GM21529 (cell line): ENCODE measurements around the gene SYP.

Experiments
- ATAC-seq: cut with Tn5 transposase; IDR thresholded peaks from one replicate; pipeline ENCODE4 v1.9.1; 2021; ENCODE audit not compliant: unreplicated experiment

Gene SYP

DNA sequence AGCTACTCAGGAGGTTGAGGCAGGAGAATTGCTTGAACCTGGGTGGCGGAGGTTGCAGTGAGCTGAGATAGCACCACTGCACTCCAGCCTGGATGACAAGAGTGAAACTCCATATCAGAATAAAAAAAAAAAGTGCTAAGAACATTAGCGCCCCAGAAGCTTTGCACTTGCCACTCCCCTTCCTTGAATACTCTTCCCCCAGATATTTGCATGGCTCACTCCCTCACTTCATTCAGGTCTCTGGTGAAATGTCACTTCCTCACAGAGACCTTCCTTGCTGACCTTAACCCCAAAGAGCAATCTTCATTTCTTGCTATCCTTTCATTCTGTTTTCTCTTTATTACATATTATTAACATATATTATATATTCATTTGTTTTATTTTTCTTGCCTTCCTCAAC, 21.9 kb upstream of the SYP start:
- ATAC-seq, result no peak

DNA sequence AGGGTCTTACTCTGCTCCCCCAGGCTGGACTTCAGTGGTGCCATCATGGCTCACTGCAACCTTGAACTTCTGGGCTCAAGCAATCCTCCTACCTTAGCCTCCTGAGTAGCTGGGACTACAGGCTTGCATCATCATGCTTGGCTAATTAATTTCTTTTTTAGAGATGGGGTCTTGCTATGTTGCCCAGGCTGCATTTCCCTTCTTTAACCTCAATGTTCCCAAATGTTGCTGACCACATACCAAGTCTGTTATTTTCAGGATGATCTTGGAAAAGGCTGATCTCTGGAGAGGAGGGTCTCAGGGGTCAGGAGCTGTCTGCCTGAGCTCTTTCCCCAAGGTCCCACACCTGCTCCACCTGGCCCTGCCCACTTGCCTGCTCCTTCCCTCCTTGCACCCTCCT, 20.1 kb upstream of the SYP start:
- no peak for ATAC-seq

DNA sequence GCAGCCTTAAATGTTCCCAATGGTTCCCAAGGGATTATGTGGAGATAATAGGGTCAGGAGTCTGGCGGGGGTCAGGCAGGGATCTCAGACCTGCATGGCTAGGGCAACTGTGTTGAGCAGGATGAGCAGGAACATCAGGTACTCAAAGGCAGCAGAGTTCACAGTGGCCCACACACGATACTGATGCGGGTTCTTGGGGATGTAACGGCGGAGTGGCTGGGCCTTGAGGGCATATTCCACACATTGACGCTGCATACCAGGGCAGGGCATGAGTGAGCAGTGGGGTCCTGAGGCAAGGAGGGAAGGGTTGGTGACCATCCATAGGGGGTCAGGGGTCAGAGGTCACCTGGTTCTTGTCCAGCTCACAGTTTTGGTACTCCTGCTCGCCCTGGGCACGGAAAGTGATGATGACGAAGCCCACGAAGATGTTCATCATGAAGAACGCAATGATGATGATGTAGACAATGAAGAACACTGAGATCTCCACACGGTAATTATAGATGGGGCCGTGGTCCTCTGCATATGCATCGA, 15.1 kb upstream of the SYP start:
- no peak for ATAC-seq

DNA sequence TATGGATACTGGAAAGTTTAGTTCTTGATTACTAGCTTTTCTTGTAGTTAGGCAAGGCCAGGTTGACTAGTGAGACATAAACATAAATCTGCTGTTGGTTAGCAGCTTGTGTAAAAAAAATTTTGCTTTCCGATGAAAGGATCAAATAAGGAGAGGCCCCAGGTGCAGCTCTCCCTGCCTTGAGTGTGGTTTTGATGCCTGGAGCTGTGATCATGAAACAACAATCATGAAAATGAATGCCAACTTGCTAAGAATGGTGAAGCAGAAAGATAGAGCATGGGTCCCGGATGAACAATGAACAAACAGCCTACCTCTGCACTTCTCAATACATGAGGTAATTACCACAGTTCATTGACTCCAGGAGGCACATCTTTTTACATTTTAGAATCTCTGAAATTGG, 14.4 kb upstream of the SYP start:
- no peak for ATAC-seq

DNA sequence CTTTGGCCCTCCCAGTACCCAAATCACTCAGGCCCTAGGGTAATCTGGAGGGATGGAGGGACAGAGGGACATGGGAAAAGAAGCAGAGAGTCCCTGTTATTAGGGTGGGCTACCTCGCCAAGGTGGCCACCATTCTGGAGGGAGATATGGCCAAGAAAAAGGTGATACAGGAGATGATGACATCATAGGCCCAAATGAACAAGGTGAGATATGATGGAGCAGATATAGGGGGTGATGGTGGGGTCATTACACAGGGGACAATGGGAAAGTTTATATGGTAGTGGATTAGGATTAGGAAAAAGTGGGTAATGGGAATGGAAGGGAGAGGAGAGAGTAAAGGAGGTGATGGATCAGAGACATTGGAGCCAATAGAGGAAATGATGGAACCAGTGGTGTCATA, 12.9 kb upstream of the SYP start:
- ATAC-seq, result no peak

DNA sequence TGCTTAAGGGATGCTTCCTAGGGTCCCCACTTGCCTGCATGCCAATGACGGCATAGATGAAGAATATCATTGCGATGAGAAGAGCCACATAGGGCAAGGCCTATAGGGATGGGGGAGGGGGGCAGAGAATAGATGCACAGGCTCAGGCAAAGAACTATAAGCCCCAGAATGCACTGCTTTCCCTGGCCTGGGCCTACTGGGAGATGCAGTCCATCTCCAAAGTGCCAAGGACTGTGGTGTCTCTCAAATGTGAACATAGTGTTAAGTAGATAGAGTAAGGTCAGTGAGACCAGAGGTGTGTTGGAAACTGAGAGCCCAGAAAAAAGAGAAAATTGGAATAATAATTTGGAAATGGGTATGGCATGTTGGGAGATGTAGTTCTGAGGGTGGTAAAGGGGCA, 12.2 kb upstream of the SYP start:
- no peak for ATAC-seq

DNA sequence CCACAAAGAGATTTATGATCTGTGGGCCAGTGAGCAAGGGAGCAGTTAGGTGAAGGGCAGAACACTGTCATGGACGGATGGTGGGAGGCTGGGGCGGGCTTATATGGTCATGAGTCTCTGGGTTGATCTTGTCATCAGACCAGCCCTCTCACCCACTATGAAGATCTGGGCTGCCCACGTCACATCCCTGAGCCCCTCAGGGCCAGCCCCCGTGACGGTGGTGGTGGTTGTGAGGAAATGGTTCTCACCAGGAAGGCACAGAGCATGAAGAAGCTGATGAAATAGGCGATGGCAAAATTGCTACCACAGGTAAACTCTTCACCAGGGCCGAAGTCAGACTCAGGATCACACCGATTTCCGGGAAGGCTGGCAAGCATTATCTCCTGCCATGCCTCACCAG, 11.1 kb upstream of the SYP start:
- no peak for ATAC-seq

DNA sequence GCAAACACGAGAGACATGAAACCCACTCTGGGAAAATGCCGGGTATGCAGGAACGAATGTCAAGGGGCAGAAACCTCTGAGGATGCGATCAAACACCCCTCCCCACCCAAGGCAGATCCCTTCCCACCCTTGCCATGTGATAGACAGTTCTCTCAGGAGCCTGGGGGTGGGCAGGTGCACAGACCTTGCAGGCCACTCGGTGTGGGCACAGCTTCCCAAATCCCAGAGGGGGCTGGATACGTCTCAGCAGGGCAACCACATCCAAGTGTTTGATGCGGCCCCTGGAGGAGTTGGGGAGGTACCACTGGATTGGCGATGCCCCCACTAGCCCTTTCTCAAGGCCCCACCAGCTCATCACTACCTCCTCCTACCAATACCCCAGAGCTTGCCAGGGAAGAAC, 10.4 kb upstream of the SYP start:
- ATAC-seq, result no peak

DNA sequence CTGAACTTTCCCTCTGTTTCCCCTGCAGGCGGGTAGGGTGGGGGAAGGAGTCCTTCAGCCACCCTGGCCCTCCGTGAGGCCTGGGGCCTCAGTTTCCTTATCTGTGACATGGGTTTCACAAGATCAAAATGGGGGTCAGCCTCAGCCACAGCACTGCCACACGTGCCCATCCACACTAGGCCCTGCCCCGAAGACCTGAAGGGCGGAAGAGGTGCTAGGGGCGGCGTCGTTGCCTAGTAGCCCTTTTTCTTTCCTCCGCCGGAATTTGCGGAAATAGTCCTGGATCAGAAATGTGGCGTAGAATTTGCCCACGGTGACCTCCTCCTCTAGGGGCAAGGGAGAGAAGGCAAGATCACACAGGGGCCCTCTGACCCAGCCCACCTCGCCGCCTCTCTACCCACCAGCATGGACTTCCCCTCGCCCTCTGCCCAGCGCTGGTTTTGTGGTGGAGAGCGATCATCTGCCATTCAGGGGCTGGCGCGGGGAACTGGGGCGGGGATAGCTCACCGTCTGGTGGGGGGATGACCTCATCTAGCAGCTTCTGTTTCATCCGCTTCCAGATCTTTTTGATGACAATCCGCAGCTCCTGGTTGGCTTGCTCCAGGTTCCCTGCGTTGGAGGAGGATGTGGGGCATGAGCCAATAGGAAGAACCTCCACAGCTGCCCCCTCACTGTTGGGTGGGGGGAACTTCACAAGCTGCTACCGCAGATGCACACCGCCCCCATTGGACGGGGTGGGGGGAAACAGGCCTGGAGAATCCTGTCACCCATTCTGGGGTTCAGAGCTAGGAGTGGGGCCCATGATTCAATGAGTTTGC, 9.7 kb upstream of the SYP start:
- no peak for ATAC-seq

DNA sequence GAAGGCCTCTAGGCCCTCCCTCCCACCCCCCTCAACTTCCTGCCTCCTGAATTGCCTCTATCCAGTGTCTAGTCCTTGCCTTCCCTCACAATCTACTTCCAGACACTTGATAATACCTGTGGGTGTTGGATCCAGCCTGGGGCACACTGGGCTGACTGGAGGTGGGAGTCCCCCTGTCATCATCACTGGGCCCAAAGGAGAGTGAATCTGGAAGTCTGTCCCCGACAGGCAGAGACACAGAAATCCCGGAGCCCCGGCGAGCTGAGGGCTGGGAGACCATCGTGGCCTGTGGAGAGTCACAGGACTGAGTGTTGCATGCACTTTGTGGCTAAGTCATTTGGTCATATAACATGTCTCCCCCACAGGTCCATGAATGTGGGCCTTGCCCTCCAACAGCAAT, 8.4 kb upstream of the SYP start:
- no peak for ATAC-seq

DNA sequence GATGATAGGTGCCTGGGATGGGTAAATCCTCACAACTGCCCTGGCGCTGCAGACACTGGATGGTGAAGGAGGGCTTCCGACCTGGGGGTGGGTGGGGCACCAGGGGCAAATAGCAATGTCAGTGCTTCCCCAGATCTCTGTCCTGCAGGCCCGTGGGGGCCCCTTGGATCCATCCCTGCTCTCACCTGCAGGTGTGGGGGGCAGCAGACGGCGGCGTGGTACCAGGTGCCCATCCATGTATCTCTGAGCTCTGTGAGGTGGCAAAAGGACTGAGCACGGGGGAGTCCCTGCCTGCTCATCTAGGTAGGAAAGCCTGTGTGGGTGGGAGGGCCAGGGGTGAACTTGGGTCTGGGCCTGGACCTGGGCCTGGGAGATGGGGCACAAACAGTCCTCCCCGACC, 6.5 kb upstream of the SYP start:
- ATAC-seq, result no peak

DNA sequence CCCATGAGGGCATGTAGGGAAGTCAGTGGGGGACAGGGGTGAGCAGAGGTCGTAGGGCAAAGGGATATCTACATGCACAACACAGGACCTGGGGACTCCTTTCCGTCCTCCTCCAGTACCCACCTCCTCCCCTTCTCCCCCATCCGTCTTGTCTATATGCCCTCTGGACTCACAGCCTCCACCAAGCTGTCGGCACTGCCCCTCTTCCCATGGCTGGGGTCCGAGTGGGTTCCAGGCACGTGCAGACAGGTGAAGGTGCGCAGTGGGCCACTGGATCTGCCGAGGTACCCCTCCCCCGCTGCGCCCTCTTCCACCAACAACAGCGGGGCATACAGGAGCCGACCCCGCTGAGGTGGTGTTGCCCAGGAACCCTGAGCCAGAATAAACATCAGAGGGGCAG, 5.5 kb upstream of the SYP start:
- ATAC-seq, result no peak

DNA sequence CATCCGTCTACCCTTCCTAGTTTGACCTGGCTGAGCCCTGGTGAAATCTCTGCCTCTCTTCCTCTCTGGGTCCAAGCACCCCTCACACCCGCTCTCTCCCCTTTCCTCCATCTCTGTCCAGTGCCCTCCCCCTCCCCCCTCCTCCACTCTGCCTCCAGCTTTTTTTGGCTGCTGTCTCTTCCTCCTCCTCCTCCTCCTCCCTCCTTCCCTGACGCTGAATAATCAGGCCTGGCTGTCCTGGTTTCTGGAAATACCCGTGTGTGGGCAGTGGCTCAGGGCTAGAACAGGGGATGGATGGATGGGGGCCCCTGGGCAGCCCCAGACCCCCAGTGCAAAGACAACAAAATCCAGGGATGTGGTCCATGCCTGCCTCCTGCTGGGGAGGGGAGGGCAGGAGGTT, 4.7 kb upstream of the SYP start:
- no peak for ATAC-seq

DNA sequence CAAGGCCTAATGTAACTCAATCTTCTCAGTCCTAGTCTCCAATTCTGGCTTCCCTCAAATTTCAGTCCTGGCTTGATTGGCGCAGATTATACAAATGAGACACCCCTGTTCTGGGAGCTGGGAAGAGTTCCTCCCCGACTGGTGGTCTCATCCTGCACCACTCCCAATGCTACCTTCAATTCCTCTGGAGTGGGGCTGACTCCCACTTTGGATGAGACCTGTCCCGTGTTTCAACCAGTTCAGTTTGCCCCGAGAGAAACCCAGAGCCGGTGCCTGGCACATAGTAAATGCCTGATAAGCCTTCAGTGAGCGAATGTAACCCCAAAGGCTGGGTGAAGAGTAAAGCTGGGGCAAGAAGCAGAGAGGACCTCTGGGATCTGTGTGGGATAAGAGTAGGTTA, 4.0 kb upstream of the SYP start:
- no peak for ATAC-seq

DNA sequence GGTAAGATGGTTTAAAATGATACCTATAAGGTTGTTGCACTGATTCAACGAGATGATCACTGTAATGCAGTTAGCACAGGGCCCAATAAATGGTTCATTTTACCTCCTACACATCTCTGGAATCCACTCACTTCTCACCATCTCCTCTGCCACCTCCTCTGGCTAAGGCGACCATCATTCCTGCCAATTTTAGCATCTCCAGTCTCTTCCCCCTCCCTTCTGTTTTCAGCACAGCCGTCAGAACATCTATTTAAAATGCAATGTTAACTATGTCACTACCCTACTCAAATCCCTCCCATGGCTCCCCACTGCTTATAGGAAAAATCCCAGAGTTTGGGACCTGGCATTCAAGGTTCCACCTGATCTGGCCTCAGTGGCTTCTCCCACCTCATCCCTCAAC, 3.5 kb upstream of the SYP start:
- ATAC-seq, result no peak

DNA sequence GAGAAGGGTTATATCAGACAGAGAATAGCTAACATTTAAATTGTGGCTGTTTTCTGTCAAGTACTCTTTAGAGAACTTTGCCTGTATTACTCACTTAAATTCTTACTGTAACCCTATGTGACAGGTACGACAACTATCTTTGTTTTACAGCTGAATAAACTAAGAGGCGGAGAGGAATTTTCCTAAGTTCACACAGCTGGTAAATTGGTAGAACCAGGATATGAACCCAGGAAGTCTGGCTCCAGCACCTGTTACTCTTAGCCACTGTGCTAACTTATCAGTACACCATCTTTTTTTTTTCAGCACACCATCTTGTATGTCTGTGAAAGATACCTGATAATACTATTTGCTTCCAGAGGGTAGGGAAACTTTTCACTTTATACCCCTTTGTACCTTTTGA, 2.0 kb upstream of the SYP start:
- no peak for ATAC-seq

DNA sequence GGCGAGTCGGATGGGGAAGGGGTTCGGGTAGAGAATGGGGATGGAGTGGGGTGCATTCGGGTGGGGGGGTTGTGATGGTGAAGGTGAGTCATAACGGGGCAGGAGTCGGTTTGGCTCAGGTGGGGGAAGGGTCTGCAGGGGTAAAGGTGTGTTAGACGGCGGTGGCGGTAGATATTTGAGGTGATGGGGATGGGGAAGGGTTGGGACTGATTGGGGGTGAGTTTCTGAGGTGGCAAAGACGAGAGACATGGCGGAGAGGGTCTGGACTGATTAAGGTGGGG, 738 bp downstream of the SYP start:
- ATAC-seq, result no peak

DNA sequence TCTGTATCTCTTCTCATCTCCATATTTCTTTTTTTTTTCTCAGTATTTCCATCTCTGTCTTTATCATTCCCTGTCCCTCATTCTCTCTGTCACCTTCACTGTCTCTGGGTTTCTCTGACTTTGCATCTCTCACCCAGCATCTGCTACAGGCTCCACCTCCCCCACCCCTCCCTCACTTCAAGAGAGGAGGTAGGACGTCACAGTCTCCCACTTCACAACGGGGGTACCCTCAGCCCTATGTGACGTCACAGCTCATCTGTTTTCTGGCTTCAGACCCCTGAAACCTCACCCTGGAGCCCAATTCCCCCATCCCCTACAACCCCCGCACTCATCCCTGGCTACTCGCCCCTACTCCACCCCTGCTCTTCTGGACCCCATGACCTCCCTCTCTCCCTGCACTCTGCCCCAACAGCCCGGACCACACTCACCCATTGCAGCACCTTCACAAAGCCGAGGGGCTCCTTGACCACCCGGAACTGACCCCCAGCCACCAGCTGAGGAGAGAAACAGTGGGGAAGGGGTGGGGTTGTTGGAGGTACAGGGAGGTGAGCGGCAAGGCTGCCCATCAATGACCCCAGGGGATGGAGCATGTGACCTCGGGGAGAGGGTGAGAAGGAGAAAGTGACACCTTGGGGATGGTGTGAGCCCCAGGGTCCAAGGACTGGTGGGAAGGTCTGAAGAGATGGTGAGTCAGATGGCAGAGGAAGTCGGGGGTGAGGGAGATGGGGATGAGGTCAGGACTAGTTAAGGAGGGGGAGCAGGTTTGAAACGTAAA, 1.3 kb downstream of the SYP start:
- ATAC-seq, result no peak

DNA sequence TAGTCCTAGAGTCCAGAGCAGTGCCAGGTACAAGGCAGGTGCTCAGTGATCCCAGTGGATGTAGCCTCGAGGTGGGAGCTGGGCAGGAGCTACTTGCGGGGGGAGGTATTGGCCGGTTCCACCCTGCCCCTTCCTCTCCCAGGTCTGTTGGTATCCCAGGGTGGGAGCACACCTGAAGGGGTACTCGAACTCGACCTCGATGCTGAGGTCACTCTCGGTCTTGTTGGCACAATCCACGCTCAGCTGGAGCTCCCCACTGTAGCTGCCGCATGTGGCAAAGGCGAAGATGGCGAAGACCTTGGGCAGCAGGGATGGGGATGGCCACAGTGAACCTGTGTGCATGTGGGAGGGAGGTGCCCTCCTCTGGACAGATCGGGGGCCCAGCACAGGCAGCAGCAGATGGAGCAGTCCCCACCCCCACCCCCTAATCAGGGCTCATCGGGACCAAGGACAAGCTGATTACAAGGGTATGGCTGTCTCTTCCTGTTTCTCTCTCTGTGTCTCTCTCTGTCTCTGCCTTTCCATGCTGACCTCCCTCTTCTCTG, 2.4 kb downstream of the SYP start:
- ATAC-seq, result no peak

DNA sequence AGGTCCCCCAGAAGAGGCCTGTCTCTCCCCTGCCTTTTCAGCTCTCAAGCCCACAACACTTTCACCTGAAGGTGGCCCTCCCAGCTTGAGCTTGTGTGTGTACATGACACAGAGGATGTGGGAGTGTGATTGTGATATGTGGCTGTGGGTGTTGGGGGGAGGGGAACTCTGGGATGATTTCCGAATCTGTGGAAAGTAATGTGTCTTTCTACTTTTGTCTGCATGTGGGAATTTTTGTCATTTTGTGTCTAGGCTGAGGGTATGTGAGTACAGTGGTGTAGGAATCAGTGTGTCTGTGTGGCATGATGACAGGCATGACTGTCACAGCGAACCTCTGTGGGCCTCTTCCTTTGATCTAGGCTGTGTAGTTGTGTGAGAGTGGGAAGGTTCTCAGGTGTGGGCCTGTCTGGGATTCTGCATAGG, 6.4 kb downstream of the SYP start:
- ATAC-seq, result no peak

DNA sequence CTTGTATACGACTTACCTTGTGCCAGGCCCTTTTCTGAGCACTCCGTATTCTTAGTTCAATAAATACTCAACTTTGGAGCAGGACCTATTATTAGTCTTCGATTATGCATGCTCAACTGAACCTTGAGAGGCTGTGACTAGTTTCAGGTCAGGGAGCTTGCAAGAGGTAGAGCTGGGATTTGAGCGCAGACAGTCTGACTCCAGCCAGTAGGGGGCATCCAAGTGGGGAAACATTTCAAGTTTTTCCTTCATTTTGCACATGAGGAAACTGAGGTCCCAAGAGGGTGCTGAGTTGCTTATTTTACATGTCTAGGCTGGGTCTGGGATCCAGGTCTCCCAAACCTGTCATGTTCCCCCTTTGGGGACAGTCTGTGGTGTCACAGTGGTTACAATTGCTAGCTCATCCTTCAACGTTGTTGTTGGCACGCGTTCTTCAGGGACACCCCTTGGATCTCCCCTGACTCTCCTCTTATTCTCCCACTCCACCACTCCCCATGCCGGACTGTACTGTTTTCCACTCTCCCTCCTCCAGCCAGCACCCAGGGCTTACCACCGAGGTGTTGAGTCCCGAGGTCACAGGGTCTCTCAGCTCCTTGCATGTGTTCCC, 7.2 kb downstream of the SYP start:
- no peak for ATAC-seq

DNA sequence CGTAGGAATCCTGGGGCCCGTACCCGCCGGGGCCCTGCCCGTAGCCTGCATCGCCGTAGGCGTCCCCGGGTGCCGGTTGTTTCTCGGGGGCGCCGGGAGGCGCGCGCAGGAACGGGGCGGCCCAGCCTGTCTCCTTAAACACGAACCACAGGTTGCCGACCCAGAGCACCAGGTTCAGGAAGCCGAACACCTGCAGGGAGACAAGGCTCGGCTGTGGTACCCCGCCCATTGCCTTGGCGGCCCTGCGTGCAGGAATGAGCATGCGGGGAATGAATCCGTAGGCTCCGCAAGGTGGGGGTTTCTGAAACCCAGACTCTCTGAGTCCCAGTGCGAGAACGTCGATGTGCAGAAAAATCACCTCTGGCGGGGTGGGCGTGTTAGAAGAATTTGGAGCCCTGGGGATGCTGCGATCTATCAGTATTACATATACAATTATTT, 8.4 kb downstream of the SYP start:
- no peak for ATAC-seq
